WTC11 (cell line): ENCODE data around the gene SLC2A1. TPM values are rescaled to one million over a fixed set of nuclear protein-coding genes. Genes with fewer than 3 reads are reported as not detected.

Source experiments
- ATAC-seq: fragments of 200-7000 bp; cut with Tn5 transposase; 2 replicates; pipeline ENCODE4 v1.10.0; 2021; ENCODE audit warnings: mild to moderate bottlenecking, moderate library complexity
- CTCF ChIA-PET: fragments of 300-600 bp; sonication (Branson Sonifier 250); formaldehyde crosslinking; loops from one replicate; lab custom pipeline; 2021; ENCODE audit warnings: antibody characterized with exemption; lab: Charles Lee
- POLR2A ChIA-PET: fragments of 350-600 bp; sonication (Branson Sonifier 250); formaldehyde crosslinking; loops from one replicate; lab custom pipeline; 2021; ENCODE audit warnings: antibody characterized with exemption; lab: Charles Lee
- DNase-seq: peaks from one replicate; pipeline ENCODE4 v3.0.0; 2021; ENCODE audit warnings: low spot score
- H3K27ac Mint-ChIP-seq: 2 replicates; pipeline ENCODE4 v1.8.0; 2021; ENCODE audit warnings: mixed read lengths
- H3K27me3 Mint-ChIP-seq: 2 replicates; pipeline ENCODE4 v1.8.0; 2021; ENCODE audit warnings: low read depth, mild to moderate bottlenecking, moderate library complexity, mixed read lengths
- H3K36me3 Mint-ChIP-seq: 2 replicates; pipeline ENCODE4 v1.8.0; 2021; ENCODE audit warnings: mixed read lengths
- H3K4me1 Mint-ChIP-seq: 2 replicates; pipeline ENCODE4 v1.8.0; 2022; ENCODE audit warnings: mixed read lengths
- H3K4me3 Mint-ChIP-seq: 2 replicates; pipeline ENCODE4 v1.8.0; 2021; ENCODE audit warnings: mild to moderate bottlenecking, moderate library complexity, mixed read lengths
- H3K9me3 Mint-ChIP-seq: 2 replicates; pipeline ENCODE4 v1.8.0; 2021; ENCODE audit warnings: mixed read lengths
- ATF1 ChIP-seq: sonication (generic); formaldehyde crosslinking; IDR thresholded peaks from 2 replicates; pipeline ENCODE4 v1.8.1; 2023; ENCODE audit warnings: mild to moderate bottlenecking, moderate library complexity, missing genetic modification reagents
- MAX ChIP-seq: sonication (generic); formaldehyde crosslinking; IDR thresholded peaks from 2 replicates; pipeline ENCODE4 v1.8.0; 2022; ENCODE audit warnings: mild to moderate bottlenecking, missing genetic modification reagents
- PRDM15 ChIP-seq: sonication (generic); formaldehyde crosslinking; IDR thresholded peaks from 2 replicates; pipeline ENCODE4 v1.8.0; 2022; ENCODE audit warnings: missing genetic modification reagents
- TEAD1 ChIP-seq: sonication (generic); formaldehyde crosslinking; IDR thresholded peaks from 2 replicates; pipeline ENCODE4 v1.8.0; 2022; ENCODE audit warnings: mild to moderate bottlenecking, missing genetic modification reagents
- ZNF219 ChIP-seq: sonication (generic); formaldehyde crosslinking; IDR thresholded peaks from 2 replicates; pipeline ENCODE4 v1.8.0; 2023; ENCODE audit warnings: missing genetic modification reagents, mild to moderate bottlenecking, borderline replicate concordance
- ZNF281 ChIP-seq: sonication (generic); formaldehyde crosslinking; IDR thresholded peaks from 2 replicates; pipeline ENCODE4 v1.8.0; 2023; ENCODE audit warnings: mild to moderate bottlenecking, missing genetic modification reagents
- ZNF416 ChIP-seq: fragments of 250-450 bp; sonication (Bioruptor Pico); IDR thresholded peaks from 2 replicates; pipeline ENCODE4 v1.9.0; 2021; ENCODE audit warnings: mild to moderate bottlenecking, inconsistent platforms
- total RNA-seq: library from RNA; stranded (reverse); gene quantifications from 3 replicates; pipeline ENCODE4 v1.2.3, GENCODE V29; 2021
- TF ChIP-seq, protein P1 (sequence below): sonication (generic); formaldehyde crosslinking; IDR thresholded peaks from 2 replicates; pipeline ENCODE4 v1.8.1; 2023; ENCODE audit warnings: mild to moderate bottlenecking, missing genetic modification reagents, moderate library complexity
- TF ChIP-seq, protein P2 (sequence below): sonication (generic); formaldehyde crosslinking; IDR thresholded peaks from 2 replicates; pipeline ENCODE4 v1.8.1; 2022; ENCODE audit warnings: low read depth, mild to moderate bottlenecking, moderate library complexity, missing genetic modification reagents, borderline replicate concordance

The SLC2A1 gene
- total RNA-seq, 1 experiment from 2014 or later: 215 TPM

GRCh38 chr1:42962641-42963377 lies 4.1 kb upstream of the SLC2A1 start (continued):
- TF ChIP-seq ZNF281 (CRISPR knock-in tag) (peak; percentile 82; the same call in 1 of the 2 replicates), PRDM15 (CRISPR knock-in tag) (peak; percentile 76; the same call in 1 of the 2 replicates), ZNF416 (CRISPR knock-in tag) (no peak), TEAD1 (CRISPR knock-in tag) (peak; percentile 67; the same call in 1 of the 2 replicates), ATF1 (CRISPR knock-in tag) (no peak)
- TF ChIP-seq, protein P1, sequence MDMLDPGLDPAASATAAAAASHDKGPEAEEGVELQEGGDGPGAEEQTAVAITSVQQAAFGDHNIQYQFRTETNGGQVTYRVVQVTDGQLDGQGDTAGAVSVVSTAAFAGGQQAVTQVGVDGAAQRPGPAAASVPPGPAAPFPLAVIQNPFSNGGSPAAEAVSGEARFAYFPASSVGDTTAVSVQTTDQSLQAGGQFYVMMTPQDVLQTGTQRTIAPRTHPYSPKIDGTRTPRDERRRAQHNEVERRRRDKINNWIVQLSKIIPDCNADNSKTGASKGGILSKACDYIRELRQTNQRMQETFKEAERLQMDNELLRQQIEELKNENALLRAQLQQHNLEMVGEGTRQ (CRISPR knock-in tag): no peak
- TF ChIP-seq, protein P2, sequence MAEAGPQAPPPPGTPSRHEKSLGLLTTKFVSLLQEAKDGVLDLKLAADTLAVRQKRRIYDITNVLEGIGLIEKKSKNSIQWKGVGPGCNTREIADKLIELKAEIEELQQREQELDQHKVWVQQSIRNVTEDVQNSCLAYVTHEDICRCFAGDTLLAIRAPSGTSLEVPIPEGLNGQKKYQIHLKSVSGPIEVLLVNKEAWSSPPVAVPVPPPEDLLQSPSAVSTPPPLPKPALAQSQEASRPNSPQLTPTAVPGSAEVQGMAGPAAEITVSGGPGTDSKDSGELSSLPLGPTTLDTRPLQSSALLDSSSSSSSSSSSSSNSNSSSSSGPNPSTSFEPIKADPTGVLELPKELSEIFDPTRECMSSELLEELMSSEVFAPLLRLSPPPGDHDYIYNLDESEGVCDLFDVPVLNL (CRISPR knock-in tag): no peak

GRCh38 chr1:42961312-42962091 lies 2.8 kb upstream of the SLC2A1 start:
- peak overlapping the region; percentile 89 for H3K4me3 Mint-ChIP-seq
- ChIA-PET POLR2A (interaction anchor here (0.5 to 3.0 kb wide), 7 partner anchors 9 to 225 kb away, joined by 4 to 37 read pairs (median 6); no protein-coding TSS in a partner anchor), CTCF (interaction anchor here (0.9 to 1.6 kb wide), 3 partner anchors 39 to 112 kb away, joined by 3 to 8 read pairs (median 8); no protein-coding TSS in a partner anchor)
- H3K27me3 Mint-ChIP-seq: no peaks in the 10 kb centered on the region; the same call in 1 of the 2 replicates
- no peak for DNase-seq
- TF ChIP-seq MAX (CRISPR knock-in tag) (0 out of 2 replicates have a peak, but pooled peaks have one; percentile 17), ZNF219 (CRISPR knock-in tag) (no peak)
- TF ChIP-seq, protein P1 (CRISPR knock-in tag): 0 out of 2 replicates have a peak, but pooled peaks have one; percentile 22
- TF ChIP-seq, protein P2 (CRISPR knock-in tag): no peak
- peaks cover 47% of the 10 kb centered on the region for H3K4me1 Mint-ChIP-seq
- peaks cover 15% of the 10 kb centered on the region for H3K36me3 Mint-ChIP-seq
- H3K27ac Mint-ChIP-seq: peak overlapping the region; percentile 98
- H3K9me3 Mint-ChIP-seq: no peaks in the 10 kb centered on the region
- ATAC-seq: no peak
